GM12878 (cell line): ENCODE results near the gene SELENOV. TPM values are rescaled to one million over a fixed set of nuclear protein-coding genes. Genes with fewer than 3 reads are reported as not detected.

Source experiments
- ATAC-seq: fragments of 200-7000 bp; cut with Tn5 transposase; 3 replicates; pipeline ENCODE4 v1.9.1; 2020; ENCODE audit warnings: mild to moderate bottlenecking, moderate library complexity
- BruUV-seq: library from RNA; stranded (reverse); fragments of 400-500 nt; replicated peaks from 2 replicates; lab custom pipeline; 2021; lab: Mats Ljungman, UMichigan
- CTCF ChIA-PET: fragments of 300-600 bp; sonication (Branson Sonifier 250); formaldehyde crosslinking; extraction: SDS; loops from one replicate; lab custom pipeline; 2021; ENCODE audit warnings: inconsistent platforms; lab: Yijun Ruan, JAX
- POLR2A ChIA-PET: fragments of 350-600 bp; formaldehyde crosslinking; extraction: SDS; loops from one replicate; lab custom pipeline; 2021; ENCODE audit warnings: inconsistent platforms; lab: Charles Lee
- RAD21 ChIA-PET: fragments of 300-600 bp; sonication (Branson Sonifier 250); formaldehyde crosslinking; loops from one replicate; lab custom pipeline; 2023; ENCODE audit warnings: antibody characterized with exemption; ENCODE audit not compliant: unreplicated experiment; lab: Charles Lee
- SMC1A ChIA-PET: fragments of 300-600 bp; sonication (Branson Sonifier 250); formaldehyde crosslinking; loops from one replicate; lab custom pipeline; 2023; ENCODE audit not compliant: unreplicated experiment, uncharacterized antibody; lab: Charles Lee
- DNase-seq: peaks from one replicate; pipeline ENCODE4 v3.0.0-alpha.2; 2011; ENCODE audit warnings: low read depth, low spot score
- FAIRE-seq: peaks from 3 replicates; lab custom pipeline; 2011; peaks lifted over from hg19 to GRCh38; lab: Jason Lieb, UNC
- H2AFZ ChIP-seq: 2 replicates; pipeline ENCODE4 v1.6.0; 2011; ENCODE audit warnings: low read depth, low read length, control low read depth; ENCODE audit not compliant: control insufficient read depth
- H3K27ac ChIP-seq: 2 replicates; pipeline ENCODE4 v1.5.1; 2011; ENCODE audit warnings: control low read depth; ENCODE audit not compliant: control insufficient read depth, insufficient read depth
- H3K27me3 ChIP-seq, 2 experiments: replicated peaks in 1 of 2; 2 replicates each; pipeline versions ENCODE4 v1.6.0 to v1.6.1; 2011; ENCODE audit warnings: low read length in 1 of 2; ENCODE audit not compliant: control insufficient read depth in 2 of 2, insufficient read depth in 2 of 2
- H3K36me3 ChIP-seq, 2 experiments: 2 replicates each; pipeline ENCODE4 v1.5.1; 2011; ENCODE audit warnings: low read length in 1 of 2; ENCODE audit not compliant: control insufficient read depth in 2 of 2, insufficient read depth in 2 of 2
- H3K4me1 ChIP-seq: 2 replicates; pipeline ENCODE4 v1.6.1; 2011; ENCODE audit warnings: mild to moderate bottlenecking, low read length, moderate library complexity, mixed read lengths; ENCODE audit not compliant: control insufficient read depth, insufficient read depth
- H3K4me2 ChIP-seq: 2 replicates; pipeline ENCODE4 v1.6.0; 2011; ENCODE audit warnings: control low read depth; ENCODE audit not compliant: control insufficient read depth, insufficient read depth
- H3K4me3 ChIP-seq: fragments of 200-600 bp; sonication (generic); 2 replicates; pipeline ENCODE4 v1.5.1; 2016
- H3K79me2 ChIP-seq: 2 replicates; pipeline ENCODE4 v1.6.0; 2011; ENCODE audit warnings: low read length; ENCODE audit not compliant: control insufficient read depth, insufficient read depth
- H3K9ac ChIP-seq: 2 replicates; pipeline ENCODE4 v1.8.0; 2011; ENCODE audit warnings: low read length, control low read depth, mixed read lengths; ENCODE audit not compliant: control insufficient read depth, insufficient read depth
- H3K9me3 ChIP-seq: replicated peaks from 3 replicates; pipeline ENCODE4 v1.5.1; 2011; ENCODE audit warnings: mild to moderate bottlenecking, low read length; ENCODE audit not compliant: control insufficient read depth, insufficient read depth
- H4K20me1 ChIP-seq: 2 replicates; pipeline ENCODE4 v1.6.0; 2011; ENCODE audit not compliant: control insufficient read depth, insufficient read depth
- EGR1 ChIP-seq, 2 experiments: IDR thresholded peaks; 1 replicate in 1 of 2; 2 replicates in 1 of 2; pipeline ENCODE4 v1.6.1; 2011 to 2012; ENCODE audit warnings: low read depth in 2 of 2, low read length in 2 of 2, borderline replicate concordance in 1 of 2, mild to moderate bottlenecking in 1 of 2, moderate library complexity in 1 of 2
- FOXK2 ChIP-seq: fragments of 450-650 bp; IDR thresholded peaks from 2 replicates; pipeline ENCODE4 v1.6.1; 2017; ENCODE audit warnings: mild to moderate bottlenecking, moderate library complexity
- KAT2A ChIP-seq: conservative IDR thresholded peaks from 2 replicates; pipeline ENCODE4 v1.6.1; 2011; ENCODE audit warnings: low read depth, low read length; ENCODE audit not compliant: control insufficient read depth
- RCOR1 ChIP-seq: conservative IDR thresholded peaks from 2 replicates; pipeline ENCODE4 v1.6.1; 2012; ENCODE audit warnings: low read depth, low read length, improper control_type of control experiment
- SPI1 ChIP-seq: IDR thresholded peaks from 2 replicates; pipeline ENCODE4 v1.6.1; 2011; ENCODE audit warnings: low read depth, mild to moderate bottlenecking, low read length, moderate library complexity, borderline replicate concordance; ENCODE audit not compliant: insufficient read depth
- WGBS: methylation state at CpG from one replicate; pipeline ENCODE4 v1.1.6; 2016; ENCODE audit warnings: low lambda C conversion rate; ENCODE audit not compliant: insufficient replicate concordance, insufficient coverage; ENCODE audit errors: missing lambda C conversion rate; 5-methylcytosine and 5-hydroxymethylcytosine counted together
- in situ Hi-C: fragments of 300-500 bp; cut with MboI; formaldehyde crosslinking; loops from 9 replicates; pipeline ENCODE4 v1.14.3; 2018; ENCODE audit warnings: mixed read lengths
- intact Hi-C: fragments of 100-400 bp; cut with micrococcal nuclease; formaldehyde crosslinking; loops from one replicate; pipeline ENCODE4 v1.14.2; 2022; ENCODE audit not compliant: unreplicated experiment
- polyA plus RNA-seq, 11 experiments: library from polyadenylated mRNA; depleted of rRNA in 4 of 11; unstranded in 6 of 11; stranded (reverse) in 5 of 11; fragments of >200 nt; fragmentation: Nextera tagmentation in 4 of 11; fragmentation: Illumina TruSeq in 1 of 11; extraction: Ambion mirVana in 4 of 11; extraction: Trizol in 1 of 11; gene quantifications; 1 replicate in 1 of 11; 2 replicates in 10 of 11; pipeline versions ENCODE4 v1.2.1 to v1.2.3, GENCODE V29; 2011 to 2016; ENCODE audit warnings: inconsistent platforms in 2 of 11, missing spikeins in 2 of 11, low read depth in 1 of 11
- total RNA-seq, 4 experiments: library from RNA; depleted of rRNA in 3 of 4; stranded (reverse); fragments of >200 nt in 3 of 4; fragmentation: Illumina TruSeq in 1 of 4; extraction: Trizol in 1 of 4; gene quantifications; 2 replicates each; pipeline versions ENCODE4 v1.2.1 to v1.2.3, GENCODE V29; 2013 to 2021
- TF ChIP-seq, protein P1 (sequence below): fragments of 450-650 bp; IDR thresholded peaks from 2 replicates; pipeline ENCODE4 v1.6.1; 2018; ENCODE audit warnings: borderline replicate concordance, mild to moderate bottlenecking; ENCODE audit not compliant: partially characterized antibody
- TF ChIP-seq, protein P2 (sequence below): IDR thresholded peaks from 2 replicates; pipeline ENCODE4 v1.6.1; 2012; ENCODE audit warnings: low read depth, low read length, improper control_type of control experiment

Gene SELENOV
- total and polyA plus RNA-seq, 10 of the 15 experiments (the other 5 are each of a cell fraction or from before 2014, with no cell fraction given) = not detected

DNA sequence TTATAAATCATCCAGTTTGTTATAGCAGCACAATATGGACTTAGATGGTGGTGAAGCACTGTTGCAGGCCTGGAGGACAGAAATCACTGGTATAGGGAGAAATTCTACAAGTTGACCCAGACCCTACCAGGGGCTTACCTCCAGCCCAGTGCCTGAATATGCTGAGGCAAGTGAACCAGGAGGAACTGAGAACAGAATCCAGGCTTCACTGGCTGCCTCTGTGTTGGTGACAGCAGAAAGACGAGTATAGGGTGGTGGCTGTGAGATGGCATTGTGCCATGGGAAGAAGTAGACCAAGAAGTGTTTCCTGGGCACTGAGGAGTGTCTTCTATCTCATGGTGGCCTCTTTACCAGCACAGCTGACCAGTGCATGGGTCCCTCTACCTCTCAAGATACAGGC lies 40.9 kb downstream of the SELENOV start:
- Histone ChIP-seq H3K27me3 (no peaks in the 10 kb centered on the region), H3K4me1 (peaks cover 43% of the 10 kb centered on the region), H3K9me3 (no peaks in the 10 kb centered on the region; the same call in 2 of the 3 replicates), H3K4me3 (no peak overlapping the region), H3K36me3 (no peaks in the 10 kb centered on the region), H3K4me2 (no peak overlapping the region), H3K9ac (no peak overlapping the region), H4K20me1 (no peaks in the 10 kb centered on the region), H2AFZ (no peak overlapping the region), H3K79me2 (no peaks in the 10 kb centered on the region), H3K27ac (no peak overlapping the region)
- ChIA-PET CTCF (interaction anchor here (0.5 kb wide), 1 partner anchor 594 kb away, joined by 3 read pairs; no protein-coding TSS in a partner anchor), SMC1A (interaction anchor here (5.9 kb wide), 1 partner anchor 118 kb away, joined by 105 read pairs; no protein-coding TSS in a partner anchor), POLR2A (no interaction called here), RAD21 (interaction anchor here (1.1 to 5.8 kb wide), 2 partner anchors 118 to 533 kb away, joined by 3 to 105 read pairs; no protein-coding TSS in a partner anchor)
- DNase-seq = no peak
- TF ChIP-seq SPI1 (peak; percentile 60; the same call in 1 of the 2 replicates), RCOR1 (no peak), EGR1 (IDR thresholded peaks at IDR 0.05; ENCODE audit: borderline replicate concordance in 1 of 2, low read depth in 2 of 2, low read length in 2 of 2) (no peak), KAT2A (no peak), FOXK2 (no peak)
- TF ChIP-seq, protein P1, sequence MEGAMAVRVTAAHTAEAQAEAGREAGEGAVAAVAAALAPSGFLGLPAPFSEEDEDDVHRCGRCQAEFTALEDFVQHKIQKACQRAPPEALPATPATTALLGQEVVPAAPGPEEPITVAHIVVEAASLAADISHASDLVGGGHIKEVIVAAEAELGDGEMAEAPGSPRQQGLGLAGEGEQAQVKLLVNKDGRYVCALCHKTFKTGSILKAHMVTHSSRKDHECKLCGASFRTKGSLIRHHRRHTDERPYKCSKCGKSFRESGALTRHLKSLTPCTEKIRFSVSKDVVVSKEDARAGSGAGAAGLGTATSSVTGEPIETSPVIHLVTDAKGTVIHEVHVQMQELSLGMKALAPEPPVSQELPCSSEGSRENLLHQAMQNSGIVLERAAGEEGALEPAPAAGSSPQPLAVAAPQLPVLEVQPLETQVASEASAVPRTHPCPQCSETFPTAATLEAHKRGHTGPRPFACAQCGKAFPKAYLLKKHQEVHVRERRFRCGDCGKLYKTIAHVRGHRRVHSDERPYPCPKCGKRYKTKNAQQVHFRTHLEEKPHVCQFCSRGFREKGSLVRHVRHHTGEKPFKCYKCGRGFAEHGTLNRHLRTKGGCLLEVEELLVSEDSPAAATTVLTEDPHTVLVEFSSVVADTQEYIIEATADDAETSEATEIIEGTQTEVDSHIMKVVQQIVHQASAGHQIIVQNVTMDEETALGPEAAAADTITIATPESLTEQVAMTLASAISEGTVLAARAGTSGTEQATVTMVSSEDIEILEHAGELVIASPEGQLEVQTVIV = no peak
- TF ChIP-seq, protein P2, sequence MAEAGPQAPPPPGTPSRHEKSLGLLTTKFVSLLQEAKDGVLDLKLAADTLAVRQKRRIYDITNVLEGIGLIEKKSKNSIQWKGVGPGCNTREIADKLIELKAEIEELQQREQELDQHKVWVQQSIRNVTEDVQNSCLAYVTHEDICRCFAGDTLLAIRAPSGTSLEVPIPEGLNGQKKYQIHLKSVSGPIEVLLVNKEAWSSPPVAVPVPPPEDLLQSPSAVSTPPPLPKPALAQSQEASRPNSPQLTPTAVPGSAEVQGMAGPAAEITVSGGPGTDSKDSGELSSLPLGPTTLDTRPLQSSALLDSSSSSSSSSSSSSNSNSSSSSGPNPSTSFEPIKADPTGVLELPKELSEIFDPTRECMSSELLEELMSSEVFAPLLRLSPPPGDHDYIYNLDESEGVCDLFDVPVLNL = no peak
- intact Hi-C loops (no loop called here), in situ Hi-C loops (no loop called here)
- ATAC-seq = no peak
- no TSS peak for BruUV-seq
- WGBS = 0% methylated on average over 1 of the region's 1 CpG
- FAIRE-seq = no peak
